GM18909 (cell line): ENCODE data around the gene SUPT5H.
A peak's percentile ranks its signal among the peaks of the same experiment; 100 is the strongest.

Experiments
- ATAC-seq: cut with Tn5 transposase; IDR thresholded peaks from one replicate; pipeline ENCODE4 v1.9.1; 2021; ENCODE audit warnings: mild to moderate bottlenecking; ENCODE audit not compliant: unreplicated experiment, poor library complexity

SUPT5H gene

DNA sequence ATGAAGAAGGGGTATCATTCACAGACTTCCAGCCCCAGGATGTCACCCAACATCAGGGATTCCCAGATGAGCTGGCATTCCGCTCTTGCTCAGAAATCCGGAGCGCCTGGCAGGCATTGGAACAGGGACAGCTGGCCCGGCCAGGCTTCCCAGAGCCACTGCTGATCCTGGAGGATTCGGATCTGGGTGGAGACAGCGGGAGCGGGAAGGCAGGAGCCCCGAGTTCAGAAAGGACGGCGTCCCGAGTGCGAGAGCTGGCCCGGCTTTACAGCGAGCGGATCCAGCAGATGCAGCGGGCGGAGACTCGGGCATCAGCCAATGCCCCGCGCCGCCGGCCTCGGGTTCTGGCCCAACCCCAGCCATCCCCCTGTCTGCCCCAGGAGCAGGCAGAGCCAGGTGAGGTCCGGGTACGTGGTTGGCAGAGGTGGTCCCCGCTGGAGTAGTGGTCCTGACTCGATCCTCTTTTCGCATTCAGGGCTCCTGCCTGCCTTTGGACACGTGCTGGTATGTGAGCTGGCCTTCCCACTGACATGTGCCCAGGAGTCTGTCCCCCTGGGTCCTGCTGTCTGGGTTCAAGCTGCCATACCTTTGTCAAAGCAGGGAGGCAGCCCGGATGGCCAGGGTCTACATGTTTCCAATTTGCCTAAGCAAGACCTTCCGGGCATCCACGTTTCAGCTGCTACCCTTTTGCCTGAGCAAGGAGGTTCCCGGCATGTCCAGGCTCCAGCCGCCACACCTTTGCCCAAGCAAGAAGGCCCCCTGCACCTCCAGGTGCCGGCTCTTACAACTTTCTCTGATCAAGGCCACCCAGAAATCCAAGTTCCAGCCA lies 21.9 kb upstream of the SUPT5H start:
- ATAC-seq = no peak

DNA sequence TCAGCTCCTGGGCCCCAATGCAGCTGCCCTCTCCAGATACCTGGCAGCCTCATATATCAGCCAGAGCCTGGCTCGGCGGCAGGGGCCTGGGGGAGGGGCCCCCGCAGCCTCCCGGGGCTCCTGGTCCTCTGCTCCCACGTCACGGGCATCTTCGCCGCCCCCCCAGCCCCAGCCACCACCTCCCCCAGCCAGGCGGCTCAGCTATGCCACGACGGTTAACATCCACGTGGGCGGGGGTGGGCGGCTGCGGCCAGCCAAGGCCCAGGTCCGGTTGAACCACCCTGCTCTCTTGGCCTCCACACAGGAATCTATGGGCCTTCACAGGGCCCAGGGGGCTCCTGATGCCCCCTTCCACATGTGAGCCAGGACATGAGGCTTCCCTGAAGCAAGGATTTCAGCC lies 20.4 kb upstream of the SUPT5H start:
- ATAC-seq = no peak

DNA sequence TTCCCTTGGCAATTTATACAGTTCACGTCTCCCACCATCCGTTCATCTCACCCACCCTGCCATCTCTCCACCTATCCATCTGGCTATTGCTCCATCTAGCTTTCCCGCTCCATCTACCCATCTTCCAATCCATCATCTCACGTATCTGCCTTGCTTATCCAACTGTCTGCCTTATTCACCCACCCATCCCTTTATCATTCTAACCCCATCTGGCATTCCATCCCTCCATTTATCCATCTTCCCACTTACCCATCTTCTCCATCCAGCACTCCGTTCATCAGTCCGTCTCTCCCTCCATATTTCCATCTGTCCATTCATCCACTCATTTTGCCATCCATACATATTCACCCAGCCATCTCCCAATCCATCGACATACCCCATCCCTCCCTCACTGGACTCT lies 19.6 kb upstream of the SUPT5H start:
- ATAC-seq = no peak

DNA sequence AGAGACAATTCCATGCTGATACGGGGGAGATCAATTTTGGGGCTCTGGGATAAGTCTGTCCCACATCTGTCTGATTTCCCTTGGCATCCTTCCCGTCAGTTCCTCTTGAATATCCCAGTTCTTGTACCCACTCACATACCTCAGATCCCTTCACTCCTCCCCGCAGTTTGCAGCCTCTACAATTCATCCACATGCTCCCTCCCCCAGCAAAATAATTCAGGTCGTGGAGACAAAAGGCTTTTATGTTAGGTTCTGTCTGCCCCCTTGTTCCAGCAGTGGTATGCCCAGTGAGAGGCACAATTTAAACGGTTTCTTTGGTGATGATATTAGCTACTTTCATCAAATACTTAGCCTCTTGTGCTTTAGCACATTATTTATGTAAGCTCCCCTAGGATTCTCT lies 19.2 kb upstream of the SUPT5H start:
- no peak for ATAC-seq

DNA sequence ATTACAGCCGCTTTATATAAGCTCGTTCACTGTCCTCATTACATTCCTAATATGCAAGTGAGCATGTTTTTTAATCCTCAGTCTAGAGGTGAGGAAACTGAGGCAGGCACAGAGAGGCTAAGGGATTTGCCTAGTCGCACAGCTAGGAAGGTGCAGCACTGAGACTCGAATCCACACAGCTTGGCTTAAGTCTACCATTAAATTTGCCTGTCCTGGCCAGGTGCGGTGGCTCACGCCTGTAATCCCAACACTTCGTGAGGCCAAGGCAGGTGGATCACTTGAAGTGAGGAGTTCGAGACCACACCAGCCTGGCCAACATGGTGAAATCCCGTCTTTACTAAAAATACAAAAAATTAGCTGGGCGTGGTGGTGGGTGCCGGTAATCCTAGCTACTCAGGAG lies 17.7 kb upstream of the SUPT5H start:
- no peak for ATAC-seq

DNA sequence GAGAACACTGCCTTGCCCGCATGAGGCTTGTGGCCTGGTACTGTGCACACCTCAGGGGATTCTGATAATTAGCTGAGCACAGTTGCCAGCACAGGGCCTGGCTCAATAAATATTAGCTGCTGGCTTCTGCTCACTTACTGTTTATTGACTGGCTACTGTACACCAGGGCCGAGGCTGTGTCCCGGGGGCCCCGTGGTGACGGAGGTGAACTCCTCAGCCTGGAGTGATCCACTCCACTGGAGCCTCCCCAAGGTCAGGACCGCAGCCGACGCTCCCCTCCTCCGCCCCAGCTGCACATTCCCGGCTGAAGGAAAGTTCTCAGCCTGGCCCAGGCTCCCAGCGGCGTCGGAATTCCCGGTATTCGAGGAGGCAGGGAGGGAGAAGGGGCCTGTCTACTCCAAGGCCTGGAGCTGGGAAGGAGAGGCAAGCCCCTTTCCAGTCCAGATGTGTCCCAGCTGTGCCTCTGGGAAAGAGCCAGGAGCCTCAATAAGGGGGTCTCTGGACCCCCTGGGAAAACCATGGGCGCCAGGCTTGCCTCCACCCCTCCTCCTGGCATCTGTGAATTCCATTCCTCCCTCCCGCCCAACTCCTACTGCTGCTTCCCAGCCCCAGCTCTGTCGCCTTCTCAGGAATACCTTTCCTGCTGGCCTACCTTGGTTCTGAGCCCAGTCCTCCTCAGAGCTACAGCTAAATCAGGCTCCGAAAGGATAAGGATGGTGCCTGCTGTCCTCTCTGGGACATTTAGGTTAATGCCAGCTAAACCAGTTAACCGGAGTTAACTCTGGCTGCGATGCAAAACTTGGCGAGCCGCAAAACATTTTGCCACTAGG lies 16.9 kb upstream of the SUPT5H start:
- ATAC-seq = no peak

DNA sequence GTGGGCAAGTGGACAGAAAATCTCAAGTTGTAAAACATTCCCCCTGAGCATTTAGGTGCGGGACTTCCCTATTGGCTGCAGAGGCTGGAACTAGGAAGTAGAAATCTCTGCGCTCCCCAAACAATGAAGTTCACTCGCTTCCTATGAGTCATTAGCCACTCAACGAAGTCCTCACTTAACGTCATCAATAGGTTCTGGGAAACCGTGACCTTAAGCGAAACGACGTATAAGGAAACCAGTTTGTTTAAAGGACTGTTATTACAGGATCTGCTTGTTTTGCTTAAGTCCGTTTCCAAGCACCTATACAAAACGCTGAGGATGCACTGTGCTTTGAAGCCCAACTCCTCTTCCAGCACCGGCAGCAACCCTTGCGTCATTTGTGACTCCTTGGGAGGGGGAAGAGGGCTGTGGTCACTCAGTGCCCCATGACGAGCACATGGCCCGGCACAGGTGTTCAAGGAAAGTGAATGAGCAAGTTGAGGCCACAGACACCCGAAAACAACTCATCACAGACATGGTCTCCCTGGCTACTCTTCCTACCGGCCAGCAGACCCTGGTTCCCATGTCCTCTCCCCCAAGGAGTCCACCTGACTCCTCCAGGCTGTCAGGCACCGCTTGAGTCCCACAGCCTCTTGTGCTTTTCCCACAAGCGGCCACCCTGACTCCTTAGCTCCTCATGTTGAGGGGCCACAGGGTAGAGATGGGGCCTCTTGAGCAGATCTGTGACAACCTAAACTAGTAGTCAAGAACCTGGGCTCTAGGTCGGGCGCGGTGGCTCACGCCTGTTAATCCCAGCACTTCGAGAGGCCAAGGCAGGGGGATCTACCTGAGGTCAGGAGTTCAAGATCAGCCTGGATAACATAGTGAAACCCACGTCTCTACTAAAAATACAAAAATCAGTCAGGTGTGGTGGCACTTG lies 14.4 kb upstream of the SUPT5H start:
- ATAC-seq = no peak

DNA sequence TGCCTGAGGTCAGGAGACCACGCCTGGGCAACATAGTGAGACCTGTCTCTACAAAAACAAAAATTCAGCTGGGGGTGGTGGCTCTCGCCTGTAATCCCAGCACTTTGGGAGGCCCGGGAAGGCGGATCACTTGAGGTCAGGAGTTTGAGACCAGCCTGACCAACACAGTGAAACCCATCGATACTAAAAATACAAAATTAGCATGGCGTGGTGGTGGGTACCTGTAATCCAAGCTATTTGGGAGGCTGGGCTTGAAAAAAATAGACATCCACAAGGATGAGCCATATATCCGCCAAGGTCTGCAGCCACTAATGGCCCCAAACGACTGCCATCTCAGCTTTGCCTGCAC lies 12.7 kb upstream of the SUPT5H start:
- ATAC-seq = no peak

DNA sequence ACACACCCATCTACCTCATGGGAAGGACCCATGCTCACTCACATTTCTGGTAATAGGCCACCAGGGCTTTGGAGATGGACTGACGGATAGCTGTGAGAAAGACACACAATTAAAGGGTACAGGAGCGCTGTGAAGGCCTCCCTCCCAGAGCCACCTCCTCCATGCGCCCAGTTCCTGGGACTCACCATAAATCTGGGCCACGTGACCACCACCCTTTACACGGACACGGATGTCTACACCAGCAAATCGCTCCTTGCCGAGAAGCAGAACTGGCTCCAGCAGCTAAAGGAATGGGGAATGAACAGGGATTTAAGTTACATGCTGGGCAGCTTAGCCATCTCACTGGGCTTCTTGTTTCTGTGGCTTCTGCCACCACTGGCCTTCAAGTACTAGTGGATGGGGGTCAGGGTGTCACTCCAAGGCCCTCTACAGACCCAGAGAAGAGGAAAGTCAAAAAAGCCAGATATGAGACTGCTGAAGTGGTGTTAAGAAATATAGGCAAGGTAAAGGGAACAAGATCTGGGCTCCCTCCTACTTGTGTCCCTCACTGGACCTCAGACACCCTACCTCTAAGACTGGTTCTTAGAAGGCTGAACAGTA lies 11.8 kb upstream of the SUPT5H start:
- ATAC-seq = no peak

DNA sequence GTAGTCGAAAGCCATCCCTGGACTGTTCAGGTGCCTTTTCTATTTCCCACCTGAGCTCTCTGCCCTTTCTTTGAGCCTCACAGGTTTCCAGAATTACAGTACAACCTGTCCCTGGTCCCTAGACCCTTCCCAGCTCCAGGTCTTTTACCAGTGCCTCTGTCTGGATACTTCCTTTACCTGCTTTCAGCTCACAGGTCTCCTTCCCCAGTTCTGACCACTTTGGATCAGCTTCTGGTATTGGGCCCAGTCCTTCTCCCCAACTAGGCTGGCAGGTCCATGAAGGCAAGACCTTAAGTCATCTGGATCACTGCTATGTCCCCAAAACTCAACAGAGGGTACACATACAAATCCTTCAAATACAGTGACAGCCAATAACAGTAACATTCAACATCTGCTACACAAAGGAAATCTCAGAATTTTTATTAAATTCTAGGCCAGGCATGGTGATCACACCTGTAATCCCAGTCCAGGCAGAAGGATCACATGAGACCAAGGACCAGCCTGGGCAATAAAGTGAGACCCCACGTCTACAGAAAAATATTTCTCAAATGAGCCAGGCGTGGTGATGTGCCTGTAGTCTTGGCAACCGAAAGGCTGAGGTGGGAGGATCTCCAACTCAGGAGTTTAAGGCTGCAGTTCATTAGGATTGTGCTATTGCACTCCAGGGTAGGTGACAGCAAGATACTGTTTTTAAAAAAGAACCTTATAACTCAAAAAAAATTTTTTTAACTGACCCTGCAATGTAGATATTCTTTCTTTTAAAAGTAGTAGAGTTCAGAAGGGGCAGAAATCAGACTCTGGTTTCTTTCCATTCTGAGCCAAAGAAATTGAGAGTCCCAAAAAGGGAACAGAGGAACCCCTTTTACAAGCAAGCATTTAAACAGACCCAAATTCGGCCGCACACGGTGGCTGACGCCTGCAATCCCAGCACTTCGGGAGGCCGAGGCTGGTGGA lies 11.0 kb upstream of the SUPT5H start:
- no peak for ATAC-seq

DNA sequence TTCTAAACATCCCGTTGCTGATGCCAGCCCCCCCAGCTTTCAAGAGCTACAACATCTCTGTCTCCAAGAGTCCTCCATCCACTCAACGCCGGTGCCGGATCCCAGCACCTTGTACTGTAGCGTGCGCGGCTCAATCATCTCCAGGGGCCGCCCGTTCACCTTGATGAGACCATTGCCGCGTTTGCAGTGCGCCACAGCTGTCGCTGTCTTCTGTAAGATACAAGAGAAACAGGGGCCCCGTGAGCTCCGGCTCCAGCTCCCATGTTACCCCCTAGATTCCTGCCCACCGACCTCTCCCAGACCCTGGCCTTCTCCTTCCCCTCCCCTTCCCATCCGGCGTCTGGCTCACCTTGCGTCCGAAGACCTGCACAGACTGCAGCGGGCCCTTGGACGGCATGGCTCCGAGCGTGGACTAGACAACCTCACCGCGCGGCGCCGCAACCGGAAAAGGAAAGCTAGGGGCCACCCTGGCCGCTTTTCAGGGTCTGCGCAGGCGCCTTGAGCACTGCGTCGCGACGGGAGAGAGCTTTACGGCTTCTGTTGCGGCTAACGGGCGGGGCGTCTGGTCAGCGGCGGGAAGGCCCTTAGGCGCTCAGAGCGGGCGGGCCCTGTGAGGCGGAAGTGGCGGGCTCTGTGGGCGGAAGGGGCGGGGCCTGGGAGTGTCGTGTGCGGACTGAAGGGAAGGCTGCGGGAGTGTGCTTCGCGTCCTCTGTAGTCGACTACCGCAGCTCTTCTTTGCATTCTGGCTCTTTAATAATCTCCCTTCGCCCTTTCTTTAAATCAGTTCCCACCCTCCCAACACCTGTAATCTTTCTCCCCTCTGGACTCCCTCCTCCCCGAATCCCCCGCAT lies 9.7 kb upstream of the SUPT5H start, which contains the start of gene RPS16:
TSS of gene RPS16 (minus strand) at position 451 of the 851 bp plus-strand sequence. CDS start at position 397, 54 bp downstream.
- peak; percentile 84 for ATAC-seq

DNA sequence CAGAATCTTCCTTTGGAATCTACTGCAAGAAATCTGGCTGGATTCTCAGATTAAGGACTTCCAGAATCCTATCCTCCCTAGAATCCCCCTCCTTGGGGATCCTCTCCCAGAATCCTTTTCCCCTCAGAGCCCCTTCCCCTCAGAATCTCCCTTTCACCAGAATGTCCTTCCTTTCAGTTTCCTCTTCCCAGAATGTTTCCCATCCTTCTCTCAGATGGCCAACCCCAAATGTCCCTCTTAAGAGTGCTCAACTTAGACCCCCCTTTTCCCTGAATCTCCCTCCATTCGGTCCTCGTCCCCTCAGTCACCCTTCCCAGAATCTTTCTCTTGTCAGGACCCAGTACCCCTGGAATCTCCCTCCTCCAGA lies 9.0 kb upstream of the SUPT5H start:
- ATAC-seq = no peak

DNA sequence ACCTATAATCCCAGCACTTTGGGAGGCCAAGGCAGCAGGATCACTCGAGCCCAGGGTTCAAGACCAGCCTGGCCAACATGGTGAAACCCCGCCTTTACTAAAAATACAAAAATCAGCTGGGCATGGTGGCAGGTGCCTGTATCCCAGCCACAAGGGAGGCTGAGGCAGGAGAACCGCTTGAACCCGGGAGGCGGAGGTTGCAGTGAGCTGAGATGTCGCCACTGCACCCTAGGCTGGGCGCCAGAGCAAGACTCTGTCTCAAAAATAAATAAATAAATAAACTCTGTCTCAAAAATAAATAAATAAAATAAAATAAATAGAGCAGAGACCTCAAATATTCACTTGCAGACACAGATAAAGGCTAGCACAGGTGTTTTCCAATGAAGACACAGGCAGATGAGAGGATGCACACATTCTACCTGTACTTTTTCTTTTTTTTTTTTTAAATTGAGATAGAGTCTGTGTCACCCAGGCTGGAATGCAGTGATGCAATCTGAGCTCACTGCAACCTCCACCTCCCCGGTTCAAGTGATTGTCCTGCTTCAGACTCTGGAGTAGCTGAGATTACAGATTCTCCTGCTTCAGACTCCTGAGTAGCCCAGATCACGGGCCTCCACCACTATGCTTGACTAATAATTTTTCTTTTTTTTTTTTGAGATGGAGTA lies 7.0 kb upstream of the SUPT5H start:
- no peak for ATAC-seq

DNA sequence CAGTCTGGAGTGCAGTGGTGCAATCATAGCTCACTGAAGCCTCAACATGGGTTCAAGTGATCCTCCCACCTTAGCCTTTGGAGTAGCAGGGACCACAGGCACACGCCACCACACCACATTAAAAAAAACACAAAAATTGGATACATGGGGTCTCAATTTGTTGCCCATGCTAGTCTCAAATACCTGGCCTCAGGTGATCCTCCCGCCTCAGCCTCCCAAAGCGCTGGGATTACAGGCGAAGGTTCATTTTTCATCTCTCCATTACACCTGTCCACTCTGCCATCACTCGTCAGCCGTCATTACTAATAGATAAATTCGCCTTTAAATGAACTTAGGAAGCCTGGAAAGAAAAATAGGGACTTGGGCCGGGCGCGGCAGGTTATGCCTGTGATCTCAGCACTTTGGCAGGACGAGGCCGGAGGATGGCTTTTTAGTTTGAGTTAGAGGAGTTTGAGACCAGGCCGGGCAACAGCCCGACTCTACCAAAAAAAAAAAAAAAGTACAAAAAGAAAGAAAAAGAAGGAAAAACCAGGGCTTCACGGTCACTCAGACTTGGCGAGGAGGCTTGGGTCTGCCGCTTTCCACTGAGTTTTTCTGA lies 685 bp upstream of the SUPT5H start:
- no peak for ATAC-seq

DNA sequence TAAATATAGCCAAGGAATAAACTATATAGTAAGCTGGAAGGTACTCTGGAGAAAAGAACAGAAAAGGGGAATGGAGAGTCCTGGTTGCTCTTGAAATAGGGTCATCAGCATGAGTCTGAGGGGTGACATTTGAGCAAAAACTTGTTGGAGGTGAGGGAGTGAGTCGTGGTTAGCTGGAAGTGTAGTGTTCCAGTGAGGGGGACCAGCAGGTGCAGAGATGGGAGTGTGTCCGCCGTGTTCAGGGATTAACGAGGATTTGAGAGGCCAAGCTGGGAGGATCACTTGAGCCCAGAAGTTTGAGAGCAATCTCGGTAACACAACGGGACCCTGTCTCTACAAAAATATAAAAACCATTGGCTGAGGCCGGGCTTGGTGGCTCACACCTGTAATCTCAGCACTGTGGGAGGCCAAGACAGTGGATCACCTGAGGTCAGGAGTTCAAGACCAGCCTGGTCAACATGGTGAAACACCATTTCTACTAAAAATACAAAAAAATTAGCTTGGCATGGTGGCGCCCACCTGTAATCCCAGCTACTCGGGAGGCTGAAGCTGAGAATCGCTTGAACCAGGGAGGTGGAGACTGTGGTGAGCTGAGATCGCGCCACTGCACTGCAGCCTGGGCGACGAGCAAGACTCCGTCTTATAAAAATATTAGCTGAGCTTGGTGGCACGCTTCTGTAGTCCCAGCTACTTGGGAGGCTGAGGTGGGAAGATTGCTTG lies 1.1 kb downstream of the SUPT5H start:
- ATAC-seq = no peak

DNA sequence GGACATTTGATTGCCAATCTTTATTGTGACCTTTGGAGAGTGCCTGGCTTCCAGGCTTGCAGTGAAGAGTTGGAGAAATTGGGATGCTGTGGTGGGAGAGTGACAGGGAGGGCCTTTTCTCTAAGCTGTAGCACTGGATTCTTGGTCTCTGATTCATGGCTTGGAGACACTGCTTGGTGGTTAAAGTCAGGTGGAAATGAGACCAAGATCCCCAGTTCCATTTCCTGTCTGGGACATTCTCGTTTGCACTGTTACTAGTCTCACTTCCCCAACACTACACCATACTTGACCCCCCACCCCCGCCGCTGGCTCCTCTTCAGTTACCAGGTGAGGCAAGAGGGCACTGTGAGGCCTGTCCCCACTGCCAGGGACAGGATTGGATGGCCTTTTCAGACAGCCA lies 2.9 kb downstream of the SUPT5H start:
- ATAC-seq = no peak
